ENCODE results near the gene UACA. TPM values are rescaled to one million over a fixed set of nuclear protein-coding genes. Genes with fewer than 3 reads are reported as not detected.
A peak's percentile ranks its signal among the peaks of the same experiment; 100 is the strongest.
"Not testable (repeated sequence)": the region's sequence is repeated elsewhere in the genome, so short reads cannot be mapped to it uniquely, and the experiment has no call there.

UACA gene
- 1 to 10 TPM; 3.9 to 5.3 TPM for total RNA-seq

GRCh38 chr15:70763120-70763949, at the start of gene UACA:
Gene UACA, minus strand, starts transcription at chr15:70763558. Its CDS starts 151 bp downstream, at chr15:70763407.
- CTCF ChIA-PET: interaction anchor here (0.7 to 1.6 kb wide), 2 partner anchors 41 to 48 kb away, joined by 3 to 5 read pairs; no protein-coding TSS in a partner anchor
- peak within 1 kb of the TSS; percentile 82 for H3K4me3 Mint-ChIP-seq
- intact Hi-C loops (cut with micrococcal nuclease): no loop called here
- no peaks in the 10 kb centered on the region for H3K36me3 Mint-ChIP-seq (ENCODE audit: low read depth)
- peaks cover 16% of the 10 kb centered on the region for H3K4me1 Mint-ChIP-seq (ENCODE audit: low read depth)
- DNase-seq: peak; percentile 91
- H3K27me3 Mint-ChIP-seq (ENCODE audit: low read depth): peaks cover 32% of the 10 kb centered on the region
- no peaks in the 10 kb centered on the region for H3K9me3 Mint-ChIP-seq
- H3K27ac Mint-ChIP-seq: no peak within 1 kb of the TSS

DNA sequence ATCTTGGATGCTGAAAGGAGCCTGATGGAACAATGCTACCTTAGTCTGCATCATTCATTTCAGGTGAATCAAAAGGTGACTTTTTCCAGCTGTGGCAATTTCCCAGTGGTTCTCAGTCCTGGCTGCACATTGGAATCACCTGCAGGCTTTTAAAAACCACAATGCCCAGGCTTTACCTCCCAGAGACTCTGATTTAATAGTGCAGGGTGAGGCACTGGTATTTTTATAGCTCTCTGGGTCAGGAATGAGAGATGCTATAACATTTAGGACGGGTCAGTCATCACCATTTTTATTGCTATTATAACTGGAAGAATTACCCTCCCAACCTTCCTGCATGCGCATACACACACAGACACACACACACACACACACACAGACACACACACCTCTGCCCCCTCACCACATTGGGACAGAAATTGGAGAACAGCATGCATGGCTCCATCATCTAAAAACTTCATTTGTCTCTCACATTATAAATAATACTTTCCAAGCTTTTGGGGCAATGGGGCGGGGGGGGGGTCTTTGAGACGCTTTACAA, 49.5 kb upstream of the UACA start:
- H3K36me3 Mint-ChIP-seq (ENCODE audit: low read depth): no peaks in the 10 kb centered on the region
- intact Hi-C loops (cut with micrococcal nuclease): loop anchor here (1.0 kb wide), 1 partner anchor 134 kb away; no protein-coding TSS in a partner anchor
- no peaks in the 10 kb centered on the region for H3K27me3 Mint-ChIP-seq (ENCODE audit: low read depth)
- no peak for DNase-seq
- H3K4me1 Mint-ChIP-seq (ENCODE audit: low read depth): no peaks in the 10 kb centered on the region
- no peak overlapping the region for H3K4me3 Mint-ChIP-seq
- no peaks in the 10 kb centered on the region for H3K9me3 Mint-ChIP-seq
- CTCF ChIA-PET: interaction anchor here (0.9 to 2.6 kb wide), 6 partner anchors 56 to 1337 kb away, joined by 3 to 15 read pairs (median 6); no protein-coding TSS in a partner anchor
- H3K27ac Mint-ChIP-seq: no peak overlapping the region

GRCh38 chr15:70810916-70811578, 47.7 kb upstream of the UACA start:
- intact Hi-C loops (cut with micrococcal nuclease): no loop called here
- CTCF ChIA-PET: interaction anchor here (0.6 to 2.6 kb wide), 17 partner anchors 10 to 1335 kb away, joined by 3 to 15 read pairs (median 5); partner anchors contain the start of gene UACA
- Mint-ChIP-seq H3K4me1 (ENCODE audit: low read depth) (no peaks in the 10 kb centered on the region), H3K4me3 (no peak overlapping the region), H3K9me3 (no peaks in the 10 kb centered on the region), H3K36me3 (ENCODE audit: low read depth) (no peaks in the 10 kb centered on the region), H3K27ac (no peak overlapping the region), H3K27me3 (ENCODE audit: low read depth) (no peaks in the 10 kb centered on the region)
- no peak for DNase-seq

DNA sequence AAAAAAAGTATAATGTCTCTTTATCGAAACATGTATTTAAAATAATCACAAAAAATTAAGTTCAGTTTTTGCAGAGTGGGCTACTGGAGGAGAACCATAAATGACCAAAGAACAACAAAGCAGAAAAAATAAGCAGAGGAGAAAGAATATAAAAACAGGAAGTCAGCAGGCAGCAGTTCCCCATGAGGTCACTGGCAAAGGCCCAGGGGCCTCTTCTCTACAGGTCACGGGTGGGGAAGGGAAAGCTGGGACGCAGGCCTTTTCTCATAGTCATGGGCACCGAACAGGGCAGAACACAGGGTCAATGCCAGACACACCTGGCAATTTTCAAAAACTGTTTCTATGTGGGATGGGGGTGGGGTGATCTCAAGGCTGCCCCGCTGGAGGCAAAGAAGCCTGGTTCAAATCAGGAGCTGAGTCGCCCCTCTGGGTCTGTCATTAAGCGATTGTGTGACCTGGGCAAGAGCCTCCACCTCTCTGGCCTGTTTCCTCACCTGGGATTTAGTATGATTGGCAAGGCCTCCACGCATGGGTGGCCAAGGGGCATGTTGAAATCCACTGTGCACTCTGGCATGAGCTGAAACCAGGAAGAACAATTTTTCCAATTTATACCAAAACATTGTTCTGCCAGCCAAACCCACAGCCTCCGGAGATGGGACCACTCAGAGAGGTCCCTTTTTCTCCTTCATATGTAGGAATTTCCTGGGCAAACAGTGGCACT, 43.8 kb upstream of the UACA start:
- CTCF ChIA-PET: no interaction called here
- H3K4me1 Mint-ChIP-seq (ENCODE audit: low read depth): no peaks in the 10 kb centered on the region
- no peak overlapping the region for H3K27ac Mint-ChIP-seq
- H3K27me3 Mint-ChIP-seq (ENCODE audit: low read depth): no peaks in the 10 kb centered on the region
- H3K36me3 Mint-ChIP-seq (ENCODE audit: low read depth): no peaks in the 10 kb centered on the region
- no peak overlapping the region for H3K4me3 Mint-ChIP-seq
- intact Hi-C loops (cut with micrococcal nuclease): no loop called here
- no peak for DNase-seq
- no peaks in the 10 kb centered on the region for H3K9me3 Mint-ChIP-seq

DNA sequence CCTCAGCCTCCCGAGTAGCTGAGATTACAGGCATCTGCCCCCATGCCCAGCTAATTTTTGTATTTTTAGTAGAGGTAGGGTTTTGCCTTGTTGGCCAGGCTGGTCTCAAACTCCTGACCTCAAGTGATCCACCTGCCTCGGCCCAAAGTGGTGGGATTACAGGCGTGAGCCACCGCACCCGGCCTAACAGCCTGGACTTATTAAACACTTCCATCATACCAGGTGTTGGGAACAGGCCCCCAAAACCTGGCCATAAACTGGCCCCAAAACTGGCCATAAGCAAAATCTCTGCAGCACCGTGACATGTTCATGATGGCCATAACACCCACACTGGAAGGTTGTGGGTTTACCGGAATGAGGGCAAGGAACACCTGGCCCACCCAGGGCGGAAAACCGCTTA, 41.0 kb upstream of the UACA start:
- CTCF ChIA-PET; intact Hi-C loops (cut with micrococcal nuclease); H3K9me3 Mint-ChIP-seq; H3K27ac Mint-ChIP-seq; H3K36me3 Mint-ChIP-seq (ENCODE audit: low read depth); H3K4me1 Mint-ChIP-seq (ENCODE audit: low read depth); DNase-seq; H3K4me3 Mint-ChIP-seq; H3K27me3 Mint-ChIP-seq (ENCODE audit: low read depth): not testable (repeated sequence)

DNA sequence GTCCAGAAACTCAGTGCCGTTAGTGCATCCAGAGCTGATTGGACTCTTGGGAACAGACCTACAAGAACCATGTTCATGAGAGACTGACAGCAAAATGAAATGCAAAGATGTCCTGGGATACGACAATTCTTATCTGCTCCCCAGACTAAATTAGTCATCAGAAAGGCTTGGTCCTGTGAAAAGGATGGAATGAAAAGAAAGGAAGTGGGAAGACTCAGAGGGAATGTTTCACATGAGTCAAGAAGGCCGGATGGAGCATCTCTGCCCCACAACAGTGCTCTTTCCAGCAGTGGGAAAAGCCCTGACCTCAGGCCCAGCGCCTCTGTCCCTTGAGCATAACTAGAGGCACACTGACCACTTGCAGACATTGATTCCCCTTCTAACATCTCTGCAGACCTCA, 39.3 kb upstream of the UACA start:
- no peaks in the 10 kb centered on the region for H3K27me3 Mint-ChIP-seq (ENCODE audit: low read depth)
- intact Hi-C loops (cut with micrococcal nuclease): no loop called here
- no peak overlapping the region for H3K4me3 Mint-ChIP-seq
- no peaks in the 10 kb centered on the region for H3K4me1 Mint-ChIP-seq (ENCODE audit: low read depth)
- DNase-seq: no peak
- no peaks in the 10 kb centered on the region for H3K36me3 Mint-ChIP-seq (ENCODE audit: low read depth)
- CTCF ChIA-PET: no interaction called here
- no peak overlapping the region for H3K27ac Mint-ChIP-seq
- no peaks in the 10 kb centered on the region for H3K9me3 Mint-ChIP-seq

GRCh38 chr15:70801109-70801508, 37.8 kb upstream of the UACA start:
- H3K9me3 Mint-ChIP-seq: no peaks in the 10 kb centered on the region
- H3K27me3 Mint-ChIP-seq (ENCODE audit: low read depth): no peaks in the 10 kb centered on the region
- DNase-seq: no peak
- CTCF ChIA-PET: interaction anchor here (0.6 to 1.0 kb wide), 2 partner anchors 11 to 78 kb away, joined by 3 to 5 read pairs; no protein-coding TSS in a partner anchor
- intact Hi-C loops (cut with micrococcal nuclease): no loop called here
- no peak overlapping the region for H3K4me3 Mint-ChIP-seq
- H3K36me3 Mint-ChIP-seq (ENCODE audit: low read depth): no peaks in the 10 kb centered on the region
- H3K4me1 Mint-ChIP-seq (ENCODE audit: low read depth): no peaks in the 10 kb centered on the region
- H3K27ac Mint-ChIP-seq: no peak overlapping the region

DNA sequence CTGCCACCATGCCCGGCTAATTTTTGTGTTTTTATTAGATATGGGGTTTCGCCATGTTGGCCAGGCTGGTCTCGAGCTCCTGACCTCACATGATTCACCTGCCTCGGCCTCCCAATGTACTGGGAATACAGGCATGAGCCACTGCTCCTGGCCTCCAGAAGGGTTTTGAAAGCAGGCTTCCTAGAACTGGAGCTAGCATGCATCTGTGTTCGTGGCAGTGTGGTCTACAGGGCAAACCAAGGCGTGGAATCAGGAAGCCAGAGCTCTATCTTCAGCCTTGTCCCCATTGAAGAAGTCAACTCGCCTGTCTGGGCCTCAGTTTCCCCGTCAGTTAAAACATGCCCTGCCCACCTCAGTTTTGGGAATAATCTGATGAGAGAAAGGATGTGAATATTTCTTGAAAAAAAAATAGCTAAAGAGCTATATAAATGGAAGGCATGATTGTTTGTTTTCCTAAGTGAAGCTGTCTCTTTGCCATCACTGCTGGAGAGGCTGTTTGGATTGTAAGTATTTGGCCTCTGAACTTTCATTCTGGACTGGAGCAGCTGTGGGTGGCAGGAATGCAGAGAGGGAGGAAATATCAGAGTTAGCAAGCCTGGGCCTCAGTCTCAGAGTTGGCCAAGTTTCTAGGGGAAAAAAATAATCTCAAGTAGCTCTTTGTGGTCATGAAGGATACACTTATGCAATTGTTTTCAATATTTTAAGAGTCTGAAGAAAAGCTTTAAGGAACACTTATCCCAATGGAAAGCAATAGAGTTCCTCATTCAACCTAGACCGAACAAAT, 36.5 kb upstream of the UACA start:
- Mint-ChIP-seq H3K4me3 (no peak overlapping the region), H3K36me3 (ENCODE audit: low read depth) (no peaks in the 10 kb centered on the region), H3K27ac (no peak overlapping the region), H3K4me1 (ENCODE audit: low read depth) (no peaks in the 10 kb centered on the region), H3K9me3 (no peaks in the 10 kb centered on the region), H3K27me3 (ENCODE audit: low read depth) (no peaks in the 10 kb centered on the region)
- DNase-seq: no peak
- intact Hi-C loops (cut with micrococcal nuclease): no loop called here
- CTCF ChIA-PET: no interaction called here

- Mint-ChIP-seq H3K27me3 (ENCODE audit: low read depth) (no peaks in the 10 kb centered on the region), H3K9me3 (no peaks in the 10 kb centered on the region), H3K4me1 (ENCODE audit: low read depth) (no peaks in the 10 kb centered on the region), H3K27ac (no peak overlapping the region), H3K36me3 (ENCODE audit: low read depth) (no peaks in the 10 kb centered on the region), H3K4me3 (no peak overlapping the region)
- CTCF ChIA-PET: interaction anchor here (0.6 to 1.4 kb wide), 3 partner anchors 14 to 126 kb away, joined by 3 to 4 read pairs (median 3); no protein-coding TSS in a partner anchor
- intact Hi-C loops (cut with micrococcal nuclease): no loop called here
- no peak for DNase-seq
Measured at GRCh38 chr15:70797464-70797863, 34.1 kb upstream of the UACA start.

- no peak overlapping the region for H3K4me3 Mint-ChIP-seq
- CTCF ChIA-PET: interaction anchor here (0.6 to 1.4 kb wide), 4 partner anchors 14 to 125 kb away, joined by 3 to 4 read pairs (median 4); no protein-coding TSS in a partner anchor
- H3K4me1 Mint-ChIP-seq (ENCODE audit: low read depth): no peaks in the 10 kb centered on the region
- intact Hi-C loops (cut with micrococcal nuclease): no loop called here
- H3K9me3 Mint-ChIP-seq: no peaks in the 10 kb centered on the region
- no peaks in the 10 kb centered on the region for H3K36me3 Mint-ChIP-seq (ENCODE audit: low read depth)
- H3K27me3 Mint-ChIP-seq (ENCODE audit: low read depth): no peaks in the 10 kb centered on the region
- no peak for DNase-seq
- no peak overlapping the region for H3K27ac Mint-ChIP-seq
Measured at GRCh38 chr15:70796516-70797310, 33.4 kb upstream of the UACA start.

DNA sequence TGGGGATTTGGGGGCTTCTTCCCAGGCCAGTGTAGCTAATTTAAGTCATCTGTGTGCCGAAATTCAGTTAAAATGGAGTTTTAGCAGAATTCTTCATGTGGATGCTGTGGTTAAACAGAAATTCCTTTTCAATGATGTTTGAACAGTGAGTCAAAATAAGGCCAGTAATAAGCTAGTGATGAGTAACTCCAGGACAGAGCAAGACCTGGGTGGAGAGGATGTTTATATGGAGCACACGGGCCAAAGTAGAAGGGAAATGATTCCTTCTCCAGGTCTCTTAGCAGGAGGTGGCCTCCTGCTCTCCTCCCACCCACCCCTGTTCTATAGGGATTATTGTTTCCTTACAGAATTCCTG, 31.9 kb upstream of the UACA start:
- no peak overlapping the region for H3K4me3 Mint-ChIP-seq
- no peaks in the 10 kb centered on the region for H3K27me3 Mint-ChIP-seq (ENCODE audit: low read depth)
- intact Hi-C loops (cut with micrococcal nuclease): no loop called here
- no peak overlapping the region for H3K27ac Mint-ChIP-seq
- H3K9me3 Mint-ChIP-seq: no peaks in the 10 kb centered on the region
- no peak for DNase-seq
- no peaks in the 10 kb centered on the region for H3K36me3 Mint-ChIP-seq (ENCODE audit: low read depth)
- CTCF ChIA-PET: interaction anchor here (0.6 kb wide), 1 partner anchor 1010 kb away, joined by 4 read pairs; no protein-coding TSS in a partner anchor
- H3K4me1 Mint-ChIP-seq (ENCODE audit: low read depth): no peaks in the 10 kb centered on the region
